COR-L47 (cell line): ENCODE measurements around the gene HTRA3.

Experiments used
- DNase-seq: peaks from one replicate; lab custom pipeline; 2025; lab: John Stamatoyannopoulos, UW

Gene HTRA3

GRCh38 chr4:8311101-8312068 lies 41.8 kb downstream of the HTRA3 start:
- DNase-seq: no peak

DNA sequence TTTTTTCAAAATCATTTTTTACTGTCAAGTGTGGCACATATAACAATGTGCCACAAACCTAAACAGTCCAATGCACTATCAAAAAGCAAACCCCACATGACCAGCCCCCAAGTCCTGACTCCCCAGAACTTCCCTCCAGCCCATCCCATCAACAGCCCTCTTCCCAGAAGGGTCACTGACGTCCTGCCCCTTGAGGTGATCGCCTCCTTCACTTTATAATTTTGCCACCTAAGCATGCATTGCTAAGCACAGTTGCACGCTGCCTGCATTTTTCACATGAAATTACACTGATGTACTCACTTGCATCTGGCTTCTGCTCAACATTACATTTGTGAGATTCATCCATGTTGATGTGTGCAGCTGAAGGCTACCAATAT lies 42.5 kb downstream of the HTRA3 start:
- no peak for DNase-seq

DNA sequence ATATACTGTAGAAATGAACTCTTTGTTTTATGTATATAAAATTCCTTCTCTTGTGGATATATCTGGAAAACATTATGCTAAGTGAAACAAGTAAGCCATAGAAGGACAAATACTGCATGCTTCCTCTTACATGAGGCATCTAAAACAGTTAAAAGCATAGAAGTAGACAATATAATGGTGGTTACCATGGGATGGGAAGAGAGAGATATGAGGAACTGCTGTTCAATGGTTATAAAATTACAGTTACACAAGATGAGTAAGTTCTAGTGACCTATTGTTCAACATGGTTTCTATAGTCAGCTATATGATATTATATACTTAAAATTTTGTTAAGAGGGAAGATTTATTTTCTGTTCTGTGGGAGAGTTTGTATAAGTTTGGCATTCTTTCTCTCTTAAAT lies 43.4 kb downstream of the HTRA3 start:
- no peak for DNase-seq

GRCh38 chr4:8314691-8315255 lies 45.2 kb downstream of the HTRA3 start:
- DNase-seq: no peak

- peak; percentile 91 for DNase-seq
These were observed 46.1 kb downstream of the HTRA3 start for GRCh38 chr4:8315435-8316250.

DNA sequence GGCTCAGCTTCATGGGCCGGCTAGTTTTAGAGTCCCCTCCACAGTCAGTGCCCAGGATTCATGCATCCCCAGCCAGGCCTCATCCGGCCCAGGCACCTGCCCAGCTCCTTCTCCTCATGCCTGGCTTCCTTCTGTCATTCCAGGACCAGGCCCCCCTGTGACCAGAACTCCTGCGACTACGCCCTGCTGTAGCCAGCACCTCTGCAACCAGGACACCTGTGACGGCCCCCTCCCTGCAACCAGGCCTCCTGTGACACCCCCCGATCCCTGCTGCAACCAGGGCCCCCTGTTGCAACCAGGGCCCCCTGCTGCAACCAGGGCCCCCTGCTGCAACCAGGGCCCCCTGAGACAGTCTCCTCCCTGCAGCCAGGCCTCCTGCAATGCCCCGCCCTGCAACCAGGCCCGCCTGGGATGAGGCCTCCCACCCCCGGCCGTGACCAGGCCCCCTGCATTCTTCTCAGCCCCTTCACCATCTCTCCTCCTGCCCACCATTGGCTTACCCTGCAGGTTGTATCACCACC lies 46.8 kb downstream of the HTRA3 start:
- DNase-seq: no peak

GRCh38 chr4:8316911-8317351 lies 47.4 kb downstream of the HTRA3 start:
- no peak for DNase-seq

GRCh38 chr4:8317474-8317873 lies 47.9 kb downstream of the HTRA3 start:
- no peak for DNase-seq

- DNase-seq: no peak
These were observed 49.0 kb downstream of the HTRA3 start for GRCh38 chr4:8318509-8318908.

- no peak for DNase-seq
These were observed 49.5 kb downstream of the HTRA3 start for GRCh38 chr4:8319061-8319460.

- DNase-seq: no peak
These were observed 50.3 kb downstream of the HTRA3 start for GRCh38 chr4:8319731-8320385.

DNA sequence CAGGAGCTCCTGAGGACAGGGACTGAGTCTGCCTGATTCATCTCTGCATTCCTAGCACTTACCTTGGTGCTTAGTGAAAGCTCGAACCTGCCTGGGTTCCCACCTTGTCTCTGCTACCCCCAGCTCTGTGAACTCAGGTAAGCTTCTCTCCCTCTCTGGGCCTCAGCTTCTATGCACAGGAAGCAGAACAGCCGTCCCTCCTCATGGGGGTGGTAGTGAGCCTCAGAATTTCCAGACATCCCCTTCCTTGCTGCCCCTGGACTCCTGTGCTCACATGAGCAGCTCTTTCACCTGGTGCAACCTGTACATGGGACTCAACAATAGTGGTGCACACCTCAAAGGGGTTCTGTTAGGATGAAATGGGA lies 50.8 kb downstream of the HTRA3 start:
- no peak for DNase-seq

DNA sequence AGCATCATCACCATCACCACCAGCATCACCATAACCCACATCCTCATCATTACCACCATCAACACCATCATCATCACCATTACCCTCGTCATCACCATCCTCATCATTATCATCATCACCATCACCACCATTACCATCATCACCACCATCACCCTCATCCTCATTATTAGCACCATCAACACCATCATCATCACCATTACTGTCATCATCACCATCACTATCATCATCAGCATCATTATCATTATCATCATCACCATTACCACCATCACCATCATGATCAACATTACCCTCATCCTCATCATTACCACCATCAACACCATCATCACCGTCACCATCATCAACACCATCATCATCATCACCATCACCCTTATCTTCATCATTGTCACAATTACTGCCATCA lies 51.7 kb downstream of the HTRA3 start:
- DNase-seq: no peak

DNA sequence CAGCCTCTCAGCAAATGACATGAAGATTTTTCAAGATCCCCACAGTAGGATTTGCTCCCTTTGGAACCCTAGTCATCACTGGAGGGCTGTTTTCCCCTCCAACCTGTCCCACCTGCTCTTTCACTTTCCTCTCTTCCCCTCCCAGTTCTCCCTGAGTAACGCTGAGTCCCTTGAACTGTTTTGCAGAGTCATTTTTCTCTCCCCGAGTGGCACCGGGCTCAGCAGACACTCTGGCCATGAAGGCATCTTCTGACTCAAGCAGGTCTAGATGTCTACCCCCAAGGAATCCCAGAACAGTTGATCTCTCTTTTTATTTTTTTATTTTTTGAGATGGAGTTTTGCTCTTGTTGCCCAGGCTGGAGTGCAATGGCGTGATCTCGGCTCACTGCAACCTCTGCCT lies 52.2 kb downstream of the HTRA3 start:
- DNase-seq: no peak

DNA sequence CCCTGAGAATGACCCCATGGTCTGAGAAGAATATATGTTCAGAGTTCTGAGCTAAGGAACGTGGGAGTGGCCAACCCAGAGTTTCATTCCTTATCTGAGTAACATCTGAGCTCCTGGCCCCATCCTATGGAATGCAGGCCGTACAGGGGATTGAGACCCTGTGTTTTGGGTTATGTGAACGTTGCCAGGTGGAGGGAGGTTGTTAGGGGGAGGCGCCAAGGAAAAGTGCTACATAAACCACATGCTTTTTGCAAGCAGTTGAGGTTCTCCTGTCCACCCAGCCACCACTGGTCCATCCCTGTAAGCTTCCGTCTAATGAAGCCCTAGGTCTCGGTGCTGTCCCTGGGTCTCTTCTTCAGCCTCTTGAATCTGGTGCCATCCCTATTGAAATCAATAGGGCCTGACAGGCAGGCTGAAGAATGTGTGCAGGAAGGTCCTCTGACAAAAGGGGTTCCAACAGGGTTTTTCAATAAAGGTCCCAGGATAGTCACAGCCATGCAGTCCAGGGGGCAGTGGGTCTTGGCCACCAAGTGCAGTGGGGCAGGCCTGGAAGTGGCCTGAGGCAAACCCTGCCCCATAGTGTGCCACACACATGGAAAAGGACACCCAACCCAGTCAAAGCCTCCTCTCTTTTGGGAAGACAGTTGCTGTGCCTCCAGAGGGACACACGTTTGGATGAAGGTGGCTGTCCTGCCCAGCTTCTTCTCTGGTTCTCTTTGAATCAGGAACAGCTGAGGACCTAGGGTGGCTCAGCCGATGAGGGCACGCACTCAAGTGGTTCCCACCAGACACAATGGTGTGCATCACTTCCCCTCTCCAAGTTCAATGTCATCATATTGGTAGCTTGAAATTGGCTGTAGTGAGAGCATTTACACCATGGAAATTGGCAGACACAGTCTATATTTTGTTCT lies 53.5 kb downstream of the HTRA3 start:
- no peak for DNase-seq

DNA sequence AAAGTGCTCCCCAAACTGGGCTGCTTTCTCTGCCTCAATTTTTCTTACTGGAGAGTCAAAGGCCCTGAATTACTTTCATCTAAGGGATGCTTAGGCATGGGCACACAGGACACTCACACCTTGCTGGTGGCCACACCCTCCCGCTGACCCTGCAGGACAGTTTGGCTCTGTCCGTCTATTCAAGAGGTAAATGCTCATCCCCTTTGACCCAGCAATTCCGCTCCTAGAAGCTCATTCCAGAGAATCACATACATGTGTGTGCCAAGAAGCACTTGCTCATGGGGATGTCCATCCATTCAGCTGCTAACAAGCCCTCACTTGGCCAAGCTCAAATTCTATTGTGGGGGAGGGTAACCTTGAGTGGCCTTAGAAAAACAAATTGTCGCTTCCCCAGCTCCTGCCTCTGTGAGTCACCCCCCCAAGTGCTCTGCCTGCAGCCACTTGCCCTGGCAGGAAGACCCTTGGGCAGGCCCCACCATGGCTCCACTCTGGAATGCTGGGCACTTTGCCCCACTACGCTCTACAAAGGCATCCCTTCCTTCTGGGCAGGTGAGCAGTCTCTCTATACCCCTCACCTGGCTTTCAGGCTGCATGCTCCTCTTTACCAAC lies 54.5 kb downstream of the HTRA3 start:
- no peak for DNase-seq

DNA sequence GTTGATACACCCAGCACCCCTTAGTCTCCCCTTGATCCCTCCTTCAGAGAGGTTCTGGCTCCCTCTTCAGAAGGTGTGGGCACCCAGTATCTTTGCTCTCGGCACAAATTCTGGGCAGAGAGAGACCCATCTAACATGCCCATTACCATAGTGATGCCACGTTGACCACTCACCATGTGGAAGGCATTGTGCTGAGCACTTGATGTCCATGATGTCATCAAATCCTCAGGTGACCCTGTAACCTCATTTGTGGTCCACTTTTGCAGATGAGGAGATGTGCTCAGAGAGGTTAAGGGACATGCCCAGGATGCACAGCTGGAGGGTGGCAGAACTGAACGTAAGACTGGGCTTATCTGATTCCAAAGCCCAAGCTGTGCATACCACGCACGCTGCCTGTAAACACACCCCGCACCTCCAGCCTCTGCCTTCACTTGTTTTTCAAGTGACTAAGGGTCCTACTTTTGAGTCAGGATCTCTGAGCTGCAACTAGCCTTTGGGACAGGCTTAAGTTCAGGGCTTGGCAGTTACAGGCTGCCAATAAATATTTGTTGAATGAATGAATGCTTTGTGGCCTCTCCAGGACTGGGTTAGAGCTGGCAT lies 55.2 kb downstream of the HTRA3 start:
- no peak for DNase-seq

GRCh38 chr4:8325291-8325973 lies 55.9 kb downstream of the HTRA3 start:
- no peak for DNase-seq

- DNase-seq: no peak
These were observed 56.7 kb downstream of the HTRA3 start for GRCh38 chr4:8326206-8326605.
